A673 (cell line): ENCODE data around the gene AIMP1. TPM values are rescaled to one million over a fixed set of nuclear protein-coding genes. Genes with fewer than 3 reads are reported as not detected.

Experiments
- Bru-seq: library from RNA; stranded (reverse); fragments of 400-500 nt; gene quantifications from one replicate; lab custom pipeline; 2021; lab: Mats Ljungman, UMichigan
- BruChase-seq, 2 experiments: library from RNA; stranded (reverse); fragments of 400-500 nt; gene quantifications; one replicate each; lab custom pipeline; 2021; lab: Mats Ljungman, UMichigan
- BruUV-seq: library from RNA; stranded (reverse); fragments of 400-500 nt; replicated peaks from 2 replicates; lab custom pipeline; 2021; lab: Mats Ljungman, UMichigan
- CTCF ChIA-PET: fragments of 300-600 bp; sonication (Branson Sonifier 250); formaldehyde crosslinking; loops from one replicate; lab custom pipeline; 2022; ENCODE audit warnings: antibody characterized with exemption; lab: Charles Lee
- POLR2A ChIA-PET: fragments of 300-600 bp; sonication (Branson Sonifier 250); formaldehyde crosslinking; loops from one replicate; lab custom pipeline; 2022; ENCODE audit warnings: antibody characterized with exemption; ENCODE audit not compliant: low non-redundant PET; lab: Charles Lee
- DNase-seq: peaks from one replicate; pipeline ENCODE4 v3.0.0-alpha.2; 2015; ENCODE audit warnings: low spot score
- H3K27ac ChIP-seq: fragments of 200-600 bp; sonication (generic); 2 replicates; pipeline ENCODE4 v1.5.1; 2016; ENCODE audit warnings: mixed run types, low read depth, mild to moderate bottlenecking, mixed read lengths, antibody characterized with exemption, low read length; ENCODE audit not compliant: poor library complexity, severe bottlenecking
- H3K27me3 ChIP-seq: fragments of 200-600 bp; sonication (generic); replicated peaks from 2 replicates; pipeline ENCODE4 v1.6.1; 2017; ENCODE audit warnings: mixed run types, low read depth, mild to moderate bottlenecking, mixed read lengths, antibody characterized with exemption, low read length; ENCODE audit not compliant: insufficient read depth, poor library complexity
- H3K36me3 ChIP-seq: fragments of 200-600 bp; sonication (generic); 2 replicates; pipeline ENCODE4 v1.6.1; 2016; ENCODE audit warnings: mixed run types, mild to moderate bottlenecking, mixed read lengths, antibody characterized with exemption, low read length; ENCODE audit not compliant: insufficient read depth, poor library complexity, severe bottlenecking
- H3K4me1 ChIP-seq: fragments of 200-600 bp; sonication (generic); 2 replicates; pipeline ENCODE4 v1.6.1; 2017; ENCODE audit warnings: mixed run types, mild to moderate bottlenecking, mixed read lengths, antibody characterized with exemption, low read length; ENCODE audit not compliant: insufficient read depth, poor library complexity, severe bottlenecking
- H3K4me3 ChIP-seq: fragments of 200-600 bp; sonication (generic); 2 replicates; pipeline ENCODE4 v1.5.1; 2016; ENCODE audit warnings: low read depth, mixed run types, mild to moderate bottlenecking, mixed read lengths, low read length; ENCODE audit not compliant: poor library complexity, severe bottlenecking
- H3K9me3 ChIP-seq: fragments of 200-600 bp; sonication (generic); 2 replicates; pipeline ENCODE4 v1.6.1; 2016; ENCODE audit warnings: mixed run types, low read depth, mild to moderate bottlenecking, mixed read lengths, antibody characterized with exemption, low read length; ENCODE audit not compliant: poor library complexity, severe bottlenecking
- CTCF ChIP-seq: fragments of 300-800, 200-600 bp; sonication (generic); conservative IDR thresholded peaks from 2 replicates; pipeline ENCODE4 v1.5.1; 2017; ENCODE audit warnings: low read depth, mild to moderate bottlenecking, antibody characterized with exemption, low read length, moderate library complexity, mixed read lengths
- EZH2 ChIP-seq: fragments of 200-600 bp; sonication (generic); IDR thresholded peaks from 2 replicates; pipeline ENCODE4 v1.6.1; 2017; ENCODE audit warnings: borderline replicate concordance, low read depth, mild to moderate bottlenecking, mixed read lengths, antibody characterized with exemption, low read length; ENCODE audit not compliant: poor library complexity, severe bottlenecking
- intact Hi-C: fragments of 100-400 bp; cut with micrococcal nuclease; formaldehyde crosslinking; loops from one replicate; pipeline ENCODE4 v1.10.0; 2022; ENCODE audit not compliant: unreplicated experiment
- long read RNA-seq: library from polyadenylated mRNA; stranded (forward); transcript quantifications from one replicate; pipeline ENCODE4 v2.0.0, GENCODE V29; 2022
- total RNA-seq: library from RNA; stranded (reverse); gene quantifications from 2 replicates; pipeline ENCODE4 v1.2.3, GENCODE V29; 2021

Gene AIMP1
- total RNA-seq (71.1 and 74.8 TPM in 2 replicates), Bru-seq, nascent RNA (percentile 89 among the genes with signal in this experiment), BruChase-seq, experiment 1, labeled RNA remaining after a 2-hour chase (percentile 84 among the genes with signal in this experiment), BruChase-seq, experiment 2, labeled RNA remaining after a 6-hour chase (percentile 89 among the genes with signal in this experiment)
- long read RNA-seq, transcript AIMP1-202 (7 exons, 2,586 nt), result major isoform, 82 of 96 reads
- long read RNA-seq, partial matches to known transcripts, result 11 of 96 reads
- long read RNA-seq, other reads (novel, unspliced or antisense), result 2 of 96 reads

DNA sequence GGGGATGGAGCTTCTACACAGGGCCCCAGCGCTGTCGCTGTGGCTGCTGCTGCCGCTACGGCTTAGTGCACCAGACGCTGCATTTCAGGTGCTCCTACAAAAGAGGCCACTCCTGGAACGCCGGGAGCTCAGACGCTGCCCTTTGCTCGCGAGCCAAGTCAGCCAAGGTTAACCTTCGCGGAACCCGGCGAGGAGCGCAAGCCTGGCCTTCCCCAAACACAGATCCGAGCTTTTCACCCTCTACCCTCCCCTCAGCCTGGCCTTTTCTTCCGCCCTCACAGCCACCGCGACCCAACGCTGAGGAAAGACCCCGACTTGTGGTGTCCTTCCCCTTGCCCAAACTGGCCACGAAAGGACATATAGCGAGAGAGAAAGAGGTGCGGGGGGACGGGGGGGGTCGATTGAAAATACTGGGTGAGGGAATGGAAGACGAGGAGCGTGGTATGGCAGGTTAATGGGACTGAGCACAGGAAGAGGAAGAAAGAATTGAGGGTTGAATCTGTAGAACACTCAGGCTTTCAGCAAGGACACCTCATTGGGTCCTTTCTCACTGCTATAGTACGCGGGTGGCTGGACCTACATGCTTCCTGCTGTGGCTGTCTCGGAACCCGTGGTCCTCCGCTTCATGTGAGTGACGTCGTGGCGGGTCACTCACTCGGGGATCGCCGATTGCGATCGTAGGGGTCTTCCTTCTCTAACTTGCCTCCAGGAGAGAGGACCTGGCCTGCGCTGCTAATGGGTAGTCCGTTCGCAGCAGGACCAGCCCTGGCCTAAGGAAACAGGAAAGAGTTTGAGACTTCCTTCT lies at the start of gene AIMP1, which contains the start of gene TBCK:
AIMP1 (plus strand) TSS at position 583 of the 805 bp plus-strand sequence. CDS start 8,460 bp downstream, outside the sequence.
TBCK (minus strand) TSS at position 242 of the 805 bp plus-strand sequence. CDS start 7,249 bp downstream, outside the sequence.
- DNase-seq, result peak; percentile 95
- H3K27ac ChIP-seq, result peak within 1 kb of the TSS; percentile 98
- intact Hi-C loops, result loop anchor here (10.0 kb wide), 1 partner anchor 709 kb away; no protein-coding TSS in a partner anchor
- ChIA-PET CTCF (no interaction called here), POLR2A (no interaction called here)
- no peak for TF ChIP-seq CTCF
- no peak for TF ChIP-seq EZH2
- BruUV-seq, result no TSS peak
- H3K4me1 ChIP-seq, result peaks cover 28% of the 10 kb centered on the region
- peak within 1 kb of the TSS; percentile 66 for H3K4me3 ChIP-seq
- no peaks in the 10 kb centered on the region for H3K36me3 ChIP-seq
- H3K27me3 ChIP-seq, result no peaks in the 10 kb centered on the region
- H3K9me3 ChIP-seq, result no peaks in the 10 kb centered on the region

DNA sequence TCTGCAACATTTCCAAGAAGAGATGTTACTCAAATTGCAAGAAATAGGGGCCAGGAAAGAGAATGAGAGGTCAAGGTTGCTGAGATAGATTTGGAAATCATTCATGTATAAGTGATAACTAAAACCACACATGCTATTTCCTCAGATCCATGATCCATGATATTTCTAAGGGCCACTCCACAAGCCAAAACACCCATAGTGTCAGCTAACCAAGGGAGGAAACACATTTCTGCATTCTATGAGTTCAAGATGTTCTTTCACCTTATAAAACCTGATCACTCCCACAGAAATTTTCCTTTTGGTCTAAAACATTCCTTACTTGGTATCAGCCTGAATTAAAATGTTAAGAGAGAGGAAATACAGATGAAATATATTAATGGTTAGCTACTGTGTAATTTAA lies 47.6 kb upstream of the AIMP1 start:
- intact Hi-C loops, result loop anchor here (5.0 to 10.0 kb wide), 4 partner anchors 99 to 1109 kb away; partner anchors contain the start of gene GIMD1
- no TSS peak for BruUV-seq
- Histone ChIP-seq H3K4me1 (peaks cover 9% of the 10 kb centered on the region), H3K27me3 (no peaks in the 10 kb centered on the region), H3K4me3 (no peak overlapping the region), H3K27ac (no peak overlapping the region), H3K36me3 (no peaks in the 10 kb centered on the region), H3K9me3 (no peaks in the 10 kb centered on the region)
- CTCF ChIA-PET, result no interaction called here
- POLR2A ChIA-PET, result no interaction called here
- no peak for DNase-seq
- no peak for TF ChIP-seq EZH2
- TF ChIP-seq CTCF, result no peak

GRCh38 chr4:106269711-106270110 lies 46.6 kb upstream of the AIMP1 start:
- intact Hi-C loops, result loop anchor here (5.0 to 10.0 kb wide), 4 partner anchors 98 to 1108 kb away; partner anchors contain the start of gene GIMD1
- Histone ChIP-seq H3K4me1 (peaks cover 4% of the 10 kb centered on the region), H3K9me3 (no peaks in the 10 kb centered on the region), H3K4me3 (no peak overlapping the region), H3K36me3 (no peaks in the 10 kb centered on the region), H3K27me3 (no peaks in the 10 kb centered on the region), H3K27ac (no peak overlapping the region)
- ChIA-PET CTCF (no interaction called here), POLR2A (no interaction called here)
- no peak for DNase-seq
- no TSS peak for BruUV-seq
- no peak for TF ChIP-seq CTCF
- TF ChIP-seq EZH2, result no peak
